SIG-M5 treated with dmso at 0.1 percent for 504 hours (cell line): ENCODE measurements around the gene GALNT15.

Experiments used
- DNase-seq: peaks from one replicate; lab custom pipeline; 2025; ENCODE audit not compliant: unreplicated experiment; lab: John Stamatoyannopoulos, UW

Gene GALNT15

DNA sequence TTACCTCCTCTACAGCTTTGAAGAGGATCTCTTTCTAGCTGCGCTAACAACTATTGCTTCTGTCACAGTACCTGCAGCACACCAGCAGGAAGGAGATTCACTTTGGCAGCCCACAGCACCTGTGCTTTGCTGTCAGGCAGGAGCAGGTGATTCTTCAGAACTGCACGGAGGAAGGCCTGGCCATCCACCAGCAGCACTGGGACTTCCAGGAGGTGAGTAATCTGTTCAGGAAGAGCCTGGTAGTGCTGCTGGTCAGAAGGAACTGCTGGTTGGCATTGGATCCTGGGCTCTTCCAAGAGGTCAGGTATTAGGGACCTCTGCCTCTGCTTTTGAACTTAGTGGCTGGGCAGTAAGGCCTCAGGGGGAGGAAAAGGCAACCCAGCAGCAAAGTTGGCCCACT lies 48.1 kb downstream of the GALNT15 start:
- DNase-seq: no peak

- DNase-seq: no peak
Measured at GRCh38 chr3:16224325-16224724, 49.8 kb downstream of the GALNT15 start.

GRCh38 chr3:16227566-16227965 lies 53.1 kb downstream of the GALNT15 start:
- DNase-seq: no peak

DNA sequence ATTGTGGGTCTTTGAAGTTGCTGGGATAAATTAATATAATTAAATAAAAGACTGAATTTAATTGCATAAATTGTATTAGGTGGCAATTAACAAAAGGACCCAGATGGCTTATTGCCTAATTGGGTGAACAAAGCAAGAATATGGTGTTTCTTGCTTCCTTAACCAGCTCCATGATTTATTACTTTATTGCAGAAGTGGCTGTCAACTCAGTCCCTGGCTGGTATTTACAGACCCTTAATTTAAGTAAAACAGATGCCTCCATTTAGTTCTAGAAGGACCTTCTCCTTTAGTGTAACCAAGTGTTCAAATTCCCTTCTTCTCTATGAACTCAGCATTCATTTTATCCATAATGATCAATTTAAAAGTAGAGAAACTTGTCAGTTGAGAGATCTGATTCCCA lies 55.2 kb downstream of the GALNT15 start:
- DNase-seq: no peak

DNA sequence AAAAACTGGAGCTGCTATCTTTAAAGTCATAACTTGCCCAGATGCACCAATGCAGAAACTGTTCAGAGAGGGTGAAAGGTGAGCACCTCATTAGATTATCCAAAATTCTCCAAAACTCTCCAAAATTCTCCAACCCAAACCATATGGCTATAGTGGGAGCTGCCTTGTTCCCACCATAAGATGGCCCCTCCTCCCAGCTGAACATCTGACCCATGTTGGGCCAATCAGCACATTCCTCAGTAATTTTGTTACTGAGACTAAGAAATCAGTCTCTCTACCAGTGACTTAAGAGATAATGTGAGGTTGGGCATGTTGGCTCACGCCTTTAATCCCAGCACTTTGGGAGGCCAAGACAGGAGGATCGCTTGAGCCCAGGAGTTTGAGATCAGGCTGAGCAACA lies 57.5 kb downstream of the GALNT15 start:
- DNase-seq: no peak

DNA sequence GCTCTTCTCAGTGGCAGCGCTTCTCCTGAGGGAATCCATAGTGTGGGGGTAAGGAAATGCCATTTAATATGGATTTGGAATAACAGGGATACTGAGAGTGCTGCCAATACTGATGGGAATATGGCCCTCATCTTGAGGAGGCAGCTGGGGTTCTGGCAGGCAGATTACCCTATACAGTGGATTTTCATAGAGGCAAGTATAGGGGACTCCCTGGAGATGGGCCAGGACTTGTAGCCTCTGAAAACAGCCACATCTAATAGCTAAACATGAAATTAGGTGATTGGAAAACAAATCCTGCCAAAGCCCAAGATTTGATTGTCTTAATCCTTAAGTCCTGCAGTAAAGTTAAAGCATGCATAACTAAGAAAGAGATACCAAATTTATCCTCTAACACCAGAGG lies 59.3 kb downstream of the GALNT15 start:
- DNase-seq: no peak

DNA sequence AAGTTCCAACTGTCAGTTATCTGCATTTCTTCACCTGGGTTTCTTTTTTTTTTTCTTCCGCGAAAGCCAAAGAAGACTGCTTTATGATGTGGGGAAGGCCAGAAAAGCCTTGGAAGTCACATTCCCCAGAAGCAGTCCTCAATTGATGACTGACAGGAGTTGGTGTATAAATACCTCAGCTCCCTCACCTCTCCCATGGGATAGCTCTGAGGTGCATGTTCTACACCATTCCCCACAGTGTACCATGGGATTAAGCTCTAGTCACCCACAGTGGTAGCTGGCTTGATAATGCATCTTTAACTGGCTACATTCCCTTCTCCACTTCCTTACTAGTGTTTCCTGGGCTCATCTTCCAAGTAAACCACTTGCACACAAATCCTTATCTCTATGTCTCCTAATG lies 59.8 kb downstream of the GALNT15 start:
- no peak for DNase-seq

GRCh38 chr3:16236030-16236639 lies 61.7 kb downstream of the GALNT15 start:
- DNase-seq: no peak

DNA sequence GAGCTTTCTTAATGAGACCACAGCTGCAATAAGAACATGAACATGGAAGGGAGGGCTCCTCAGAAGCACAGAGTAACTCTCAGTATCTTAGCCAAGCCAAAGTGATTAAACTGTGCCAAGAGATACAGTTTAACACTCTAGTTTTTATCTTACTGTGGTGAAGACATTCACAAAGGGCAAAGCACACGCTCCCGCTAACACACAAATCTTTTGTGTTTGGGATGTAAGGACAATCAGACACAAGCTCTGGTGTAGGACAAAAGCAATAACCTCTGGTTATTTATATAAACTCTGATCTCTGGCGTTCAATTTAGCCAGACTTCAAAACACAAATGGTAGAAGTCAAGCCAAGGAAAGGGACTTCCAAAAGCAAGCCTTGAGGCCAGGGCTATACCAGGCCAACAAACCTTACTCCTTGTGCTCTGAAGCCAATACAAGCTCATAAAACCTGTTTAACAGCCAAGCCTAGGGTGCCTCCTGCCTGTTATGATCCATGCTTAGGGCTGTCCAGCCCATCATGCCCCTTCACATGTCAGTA lies 62.4 kb downstream of the GALNT15 start:
- DNase-seq: no peak

GRCh38 chr3:16239086-16239770 lies 64.7 kb downstream of the GALNT15 start:
- DNase-seq: no peak

- no peak for DNase-seq
Measured at GRCh38 chr3:16239780-16240179, 65.3 kb downstream of the GALNT15 start.

GRCh38 chr3:16240229-16241023 lies 65.9 kb downstream of the GALNT15 start:
- DNase-seq: no peak

DNA sequence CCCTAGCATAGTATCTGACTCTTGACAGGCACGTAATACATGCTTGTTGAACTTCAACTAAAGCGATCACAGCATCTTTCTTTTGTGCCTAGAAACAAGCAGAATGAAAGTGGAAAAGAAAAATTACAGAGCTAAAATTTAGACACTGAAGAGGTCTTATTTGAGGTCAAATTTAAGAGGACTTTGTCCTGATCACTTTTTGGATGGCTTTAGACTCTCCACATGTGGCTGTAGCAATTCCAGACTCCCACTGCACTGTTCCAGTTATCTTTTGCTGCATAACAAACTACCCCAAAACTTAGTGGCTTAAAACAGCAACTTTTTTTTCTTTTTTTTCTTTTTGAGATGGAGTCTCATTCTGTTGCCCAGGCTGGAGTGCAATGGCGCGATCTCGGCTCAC lies 66.7 kb downstream of the GALNT15 start:
- DNase-seq: no peak

DNA sequence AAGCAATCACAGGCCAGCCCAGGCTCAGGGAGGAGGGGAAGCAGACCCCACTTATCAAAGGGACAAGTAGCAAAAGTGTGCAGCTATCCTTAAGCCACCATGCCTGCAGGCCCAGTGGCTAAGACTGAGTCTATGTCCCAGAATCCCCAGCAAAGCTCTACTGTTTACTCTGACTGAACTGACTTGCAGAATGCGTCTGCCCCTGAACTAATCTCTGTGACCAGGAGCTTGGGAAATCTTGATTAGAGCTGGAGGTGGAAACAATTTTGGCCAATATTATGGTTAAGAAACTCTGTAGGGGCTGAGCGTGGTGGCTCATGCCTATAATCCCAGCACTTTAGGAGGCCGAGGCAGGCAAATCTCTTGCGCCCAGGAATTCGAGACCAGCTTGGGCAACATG lies 67.7 kb downstream of the GALNT15 start:
- DNase-seq: no peak

GRCh38 chr3:16243706-16244490 lies 69.4 kb downstream of the GALNT15 start:
- no peak for DNase-seq

- DNase-seq: no peak
Measured at GRCh38 chr3:16245609-16246008, 71.1 kb downstream of the GALNT15 start.

DNA sequence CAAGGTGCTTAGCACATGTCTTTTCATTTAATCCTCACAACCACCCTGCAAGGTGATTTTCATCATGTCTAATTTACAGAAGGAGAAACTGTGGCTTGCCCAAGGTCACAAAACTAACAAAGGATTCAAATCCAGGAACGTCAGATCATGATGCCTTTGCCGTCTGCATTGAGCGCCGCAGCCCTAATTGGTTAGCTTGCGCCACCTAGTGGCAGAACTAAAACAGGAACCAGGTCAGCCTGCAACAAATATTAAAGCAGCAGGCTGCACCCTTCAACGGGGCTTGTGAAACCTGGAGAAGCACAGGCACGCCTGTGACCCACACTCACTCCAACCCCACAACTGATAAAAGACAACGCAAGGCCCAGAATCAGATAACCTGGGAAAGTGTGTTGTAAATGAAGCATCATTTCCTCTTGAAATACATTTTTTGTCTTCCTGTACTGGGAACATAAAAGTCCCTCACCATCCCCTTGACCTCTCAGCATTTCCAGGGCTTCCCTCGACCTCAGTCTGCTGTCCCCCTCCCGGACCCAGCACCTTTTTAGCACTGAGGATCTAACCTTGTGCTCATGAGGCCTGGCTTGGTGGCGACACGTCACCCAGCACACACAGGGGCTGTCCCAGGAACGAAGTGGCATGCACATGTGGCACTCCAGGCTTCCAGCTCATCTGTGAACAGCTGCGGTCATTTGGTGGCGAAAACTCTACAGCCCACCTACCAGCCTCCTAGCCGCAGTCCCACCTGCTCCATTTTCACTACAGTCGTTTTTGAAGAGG lies 73.0 kb downstream of the GALNT15 start:
- peak; percentile 89 for DNase-seq

DNA sequence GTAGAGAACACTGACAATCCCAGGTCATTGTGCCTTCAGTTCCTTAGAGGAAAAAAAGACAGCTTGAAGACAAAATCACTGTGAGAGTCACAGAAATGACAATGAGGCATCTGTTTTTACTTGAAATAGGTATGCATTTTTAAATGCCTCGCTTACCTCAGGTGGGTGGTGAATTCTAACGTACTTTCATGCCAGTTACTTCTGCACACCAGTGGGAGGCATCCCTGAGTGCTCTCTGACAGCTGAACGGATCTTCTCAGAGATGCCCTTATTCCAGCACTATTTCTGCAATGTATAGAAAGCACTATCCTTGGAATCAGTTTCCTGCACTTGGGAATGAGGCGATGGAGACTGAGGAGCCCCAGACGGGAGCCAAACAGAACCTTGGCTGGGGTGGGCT lies 74.1 kb downstream of the GALNT15 start:
- no peak for DNase-seq

GRCh38 chr3:16249336-16249735 lies 74.9 kb downstream of the GALNT15 start:
- no peak for DNase-seq

- DNase-seq: no peak
Measured at GRCh38 chr3:16249886-16250285, 75.4 kb downstream of the GALNT15 start.
